GM11168 (cell line): ENCODE measurements around the gene HDAC10.

Experiments used
- in situ Hi-C: fragments of 300-500 bp; cut with MboI; formaldehyde crosslinking; loops from one replicate; pipeline ENCODE4 v1.12.0; 2022; ENCODE audit warnings: low sequenced_read_pairs; ENCODE audit not compliant: unreplicated experiment

The HDAC10 gene

GRCh38 chr22:50222508-50222907, 28.6 kb downstream of the HDAC10 start:
- in situ Hi-C loops, result no loop called here

DNA sequence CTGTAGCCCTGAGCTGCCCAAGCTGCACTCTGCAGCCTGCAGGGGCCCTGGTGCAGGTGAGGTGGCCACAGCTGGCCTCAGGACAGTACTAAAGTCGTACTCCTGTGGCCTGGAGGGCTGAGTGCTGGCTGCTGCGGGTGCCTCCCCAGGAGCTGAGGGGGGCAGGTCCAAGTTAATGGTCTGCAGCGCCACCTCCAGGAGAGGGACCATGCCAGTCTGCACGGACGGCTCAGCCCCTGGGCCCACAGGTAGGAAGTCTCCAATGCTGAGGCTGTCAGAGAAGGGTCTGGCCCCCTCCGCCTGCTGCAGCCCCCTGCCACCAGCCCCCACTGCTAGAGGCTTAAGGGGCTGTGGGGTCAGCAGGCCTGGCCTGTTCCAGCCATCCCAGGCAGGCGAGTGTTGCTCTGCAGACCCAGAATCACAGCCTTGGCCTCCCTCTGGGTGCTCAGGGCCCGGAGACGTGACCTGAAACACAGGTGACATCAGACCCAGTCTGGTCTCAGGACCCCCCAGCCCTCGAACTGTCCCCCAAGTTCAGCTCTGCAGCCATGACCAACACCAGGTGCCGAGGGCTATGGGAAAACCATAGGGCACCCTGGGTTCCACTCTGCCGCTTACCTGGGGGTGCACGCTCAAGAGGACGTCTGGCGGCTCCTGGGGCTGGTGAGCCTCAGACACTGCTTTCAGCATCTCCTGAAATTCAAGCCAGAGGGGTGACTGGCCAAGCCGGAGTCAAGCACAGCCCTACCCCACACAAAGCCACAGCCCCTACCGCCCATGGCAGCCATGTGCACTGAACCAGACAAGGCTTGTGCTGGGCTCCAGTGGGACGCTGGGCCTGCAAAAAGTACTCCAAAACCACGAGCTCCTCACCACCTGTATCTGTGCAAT, 29.4 kb downstream of the HDAC10 start:
- in situ Hi-C loops, result no loop called here

- in situ Hi-C loops, result no loop called here
Measured at GRCh38 chr22:50220603-50221409, 30.3 kb downstream of the HDAC10 start.

DNA sequence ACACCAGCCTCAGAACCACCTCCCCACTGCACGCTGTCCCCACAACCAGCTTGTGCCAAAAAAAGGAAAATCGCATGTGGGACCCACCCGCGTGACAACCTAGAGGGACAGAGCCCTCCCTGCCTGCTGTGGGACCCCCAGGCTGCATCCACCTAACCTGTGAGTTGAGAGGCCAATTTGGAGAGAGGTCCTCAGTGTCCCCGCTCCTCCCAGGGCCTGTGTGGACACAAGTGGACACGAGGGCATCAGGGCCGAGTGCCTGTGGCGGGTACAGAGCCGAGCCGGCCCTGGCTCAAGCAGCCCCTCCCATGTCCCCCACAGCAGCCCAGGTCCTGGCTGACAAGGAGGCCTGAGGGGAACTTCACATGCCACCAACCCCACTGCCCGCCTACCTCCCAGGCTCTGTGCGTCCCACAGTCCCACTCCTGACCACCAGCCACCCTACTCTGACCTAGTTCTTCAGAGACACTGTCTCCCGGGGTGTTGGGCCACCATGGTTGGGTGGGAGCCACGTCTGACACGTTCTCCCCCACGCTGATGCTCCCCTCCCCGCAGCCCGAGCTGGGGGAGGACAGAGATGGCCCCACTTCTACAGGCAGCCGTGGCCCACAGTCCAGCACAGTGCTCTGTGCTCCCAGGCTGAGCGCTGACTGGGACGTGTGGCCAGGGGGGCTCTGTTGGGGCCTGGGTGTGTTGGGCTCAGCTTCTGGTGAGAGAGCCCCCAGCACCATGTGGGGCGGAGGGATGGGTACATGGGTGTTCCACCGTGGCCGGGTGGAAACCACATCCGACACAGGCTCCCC, 31.1 kb downstream of the HDAC10 start:
- in situ Hi-C loops, result no loop called here

DNA sequence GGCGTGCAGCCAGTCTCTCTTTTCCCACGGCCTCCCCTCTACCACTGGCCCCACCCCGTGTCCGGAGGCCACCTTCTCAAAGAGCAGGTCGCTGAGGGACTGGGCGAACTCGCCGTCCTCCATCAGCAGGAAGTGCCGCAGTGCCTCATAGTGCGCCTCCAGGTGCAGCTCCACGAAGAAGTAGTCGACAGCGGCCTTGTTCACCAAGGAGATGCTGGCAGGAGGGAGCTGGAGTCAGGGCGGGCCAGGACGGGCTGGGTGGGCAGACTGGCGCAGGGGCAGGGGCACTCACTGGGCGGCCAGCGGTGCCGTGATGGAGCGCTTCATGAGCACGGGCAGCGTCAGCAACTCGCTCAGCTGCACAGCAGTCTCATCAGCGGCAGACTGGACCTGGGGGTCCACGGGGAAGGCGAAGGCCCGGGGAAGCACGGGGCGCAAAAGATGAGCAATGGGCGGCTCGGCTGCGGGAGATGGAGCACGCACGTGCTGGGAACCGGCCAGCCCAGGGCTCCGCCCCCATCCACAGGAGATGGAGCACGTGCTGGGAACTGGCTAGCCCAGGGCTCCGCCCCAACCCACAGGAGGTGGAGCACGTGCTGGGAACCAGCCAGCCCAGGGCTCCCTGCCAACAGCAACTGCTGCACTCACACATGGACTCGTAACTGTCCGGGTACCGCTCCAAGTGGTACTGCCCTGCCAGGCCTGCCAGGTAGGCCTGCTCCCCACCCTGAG, 31.9 kb downstream of the HDAC10 start:
- in situ Hi-C loops, result no loop called here

- in situ Hi-C loops, result no loop called here
Measured at GRCh38 chr22:50218153-50218995, 32.7 kb downstream of the HDAC10 start.

DNA sequence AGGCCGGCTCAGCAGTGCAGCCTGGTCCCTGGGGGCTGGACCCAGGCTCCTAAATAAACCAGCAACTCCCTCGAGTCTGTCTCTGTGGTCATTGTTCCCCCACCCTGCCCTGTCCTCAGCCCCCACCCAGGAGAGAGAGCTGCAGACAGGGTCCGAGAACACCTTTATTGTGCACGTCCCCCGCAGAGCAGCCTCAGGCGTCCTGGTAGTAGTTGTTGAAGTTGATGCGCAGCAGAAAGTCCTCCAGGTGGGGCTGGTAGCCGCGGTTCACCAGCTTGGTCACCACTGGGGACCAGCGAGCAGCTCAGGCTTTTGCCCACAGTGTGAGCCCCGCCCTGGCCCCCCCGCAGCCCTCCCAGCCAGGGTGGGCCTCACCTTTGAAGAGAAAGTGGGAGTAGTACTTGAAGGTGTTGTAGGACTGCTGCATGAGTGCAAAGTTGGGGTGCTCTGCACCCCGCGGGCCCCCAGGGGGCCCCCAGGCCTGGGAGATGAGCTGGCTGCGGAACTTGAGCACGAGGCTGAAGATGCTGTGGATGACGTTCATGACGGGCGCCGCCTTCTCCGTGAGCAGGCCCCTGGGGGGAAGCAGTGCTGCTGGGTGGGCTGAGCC, 33.4 kb downstream of the HDAC10 start:
- in situ Hi-C loops, result no loop called here

- in situ Hi-C loops, result no loop called here
Measured at GRCh38 chr22:50216684-50217520, 34.2 kb downstream of the HDAC10 start.

DNA sequence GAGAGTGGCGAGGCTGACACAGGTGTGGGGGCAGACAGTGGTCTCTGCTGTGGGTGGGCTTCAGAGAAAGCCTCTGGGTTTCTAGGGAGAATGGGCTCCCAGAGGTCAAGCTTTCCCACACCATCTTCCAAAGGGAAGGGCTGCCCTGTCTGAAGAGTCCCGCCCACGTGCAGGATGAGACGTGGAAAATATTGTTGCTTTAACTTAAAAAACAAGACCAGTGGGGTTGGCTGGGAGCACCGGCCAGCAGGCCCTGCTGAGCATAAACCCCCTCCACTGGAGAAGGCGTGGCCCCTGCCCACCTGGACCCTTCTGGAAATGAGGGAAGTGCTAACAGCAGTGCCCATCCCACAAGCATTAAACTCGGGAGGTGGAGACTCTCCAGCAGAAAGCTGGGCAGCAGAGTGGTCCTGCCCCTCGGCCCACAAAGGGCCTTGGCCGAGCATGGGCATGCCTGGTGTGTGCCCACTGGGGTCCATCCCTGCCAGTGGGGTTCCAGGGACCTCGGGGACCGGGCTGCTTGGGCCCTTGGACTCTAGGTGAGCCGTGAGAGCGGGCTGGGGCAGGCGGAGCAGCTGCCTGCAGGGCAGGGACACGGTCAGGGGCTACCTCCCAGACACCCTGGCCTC, 34.9 kb downstream of the HDAC10 start:
- in situ Hi-C loops, result no loop called here

DNA sequence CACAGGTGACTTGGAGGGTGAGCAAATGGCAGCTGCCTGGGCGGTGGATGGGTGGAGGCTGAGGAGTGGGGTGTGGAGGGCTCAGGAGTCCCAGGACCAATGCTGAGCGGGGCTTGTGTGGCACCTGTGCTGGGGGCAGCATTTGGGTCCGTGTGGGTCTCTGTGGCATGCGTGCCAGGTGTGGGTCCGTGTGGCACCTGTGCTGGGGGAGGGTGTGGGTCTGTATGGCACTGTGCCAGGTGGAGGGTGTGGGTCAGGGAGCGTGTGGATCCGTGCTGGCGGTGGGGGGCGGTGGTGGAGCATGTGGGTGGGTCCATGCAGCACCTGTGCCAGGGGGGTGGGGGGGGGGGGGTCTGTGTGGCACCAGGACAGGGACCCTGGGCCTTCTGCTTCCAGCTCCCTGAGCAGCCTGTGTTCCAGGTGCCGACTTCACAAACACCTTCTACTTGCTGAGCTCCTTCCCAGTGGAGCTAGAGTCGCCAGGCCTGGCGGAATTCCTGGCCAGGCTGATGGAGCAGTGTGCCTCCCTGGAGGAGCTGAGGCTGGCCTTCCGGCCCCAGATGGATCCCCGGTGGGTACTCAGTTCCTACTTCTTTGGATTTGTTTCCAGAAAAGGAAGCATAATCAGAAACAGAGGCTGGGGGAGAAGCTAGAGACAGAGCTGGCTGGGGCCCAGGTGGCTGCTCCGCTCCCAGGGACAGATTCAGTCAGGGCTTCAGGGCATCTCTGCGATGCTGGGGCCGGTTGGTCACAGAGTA, 35.6 kb downstream of the HDAC10 start:
- in situ Hi-C loops, result no loop called here

- in situ Hi-C loops, result loop anchor here (5.0 kb wide), 1 partner anchor 61 kb away; no protein-coding TSS in a partner anchor
Measured at GRCh38 chr22:50213263-50213662, 37.8 kb downstream of the HDAC10 start.

- in situ Hi-C loops, result loop anchor here (5.0 kb wide), 1 partner anchor 59 kb away; no protein-coding TSS in a partner anchor
Measured at GRCh38 chr22:50211147-50211546, 39.9 kb downstream of the HDAC10 start.

DNA sequence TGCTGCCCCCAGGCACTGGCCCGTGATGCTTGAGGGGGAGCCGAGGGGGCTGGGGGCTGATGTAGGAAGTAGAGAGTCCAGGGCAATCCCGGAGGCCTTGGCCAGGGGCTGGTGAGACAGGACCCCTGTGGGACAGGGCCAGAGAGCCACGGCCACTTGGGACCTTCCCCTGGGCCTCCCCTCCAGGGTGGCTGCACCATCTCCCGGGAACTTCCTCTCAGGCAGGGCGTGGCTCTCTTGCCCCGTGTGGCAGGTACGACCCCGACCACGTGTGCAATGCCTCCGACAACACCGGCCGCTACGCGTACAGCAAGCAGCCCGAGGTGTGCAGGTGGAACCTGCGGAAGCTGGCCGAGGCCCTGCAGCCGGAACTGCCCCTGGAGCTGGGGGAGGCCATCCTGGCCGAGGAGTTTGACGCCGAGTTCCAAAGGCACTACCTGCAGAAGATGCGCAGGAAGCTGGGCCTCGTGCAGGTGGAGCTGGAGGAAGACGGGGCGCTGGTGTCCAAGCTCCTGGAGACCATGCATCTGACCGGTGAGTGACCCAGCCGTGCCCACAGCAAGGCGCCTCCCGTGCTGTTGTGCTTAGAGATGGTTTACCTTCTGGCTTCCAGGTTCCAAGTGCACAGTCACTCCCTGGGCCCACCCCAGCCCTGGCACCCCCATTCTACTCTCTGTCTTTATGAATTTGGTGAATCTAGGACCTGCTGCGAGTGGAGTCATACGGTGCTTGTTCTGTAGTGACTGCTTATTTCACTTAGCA, 40.5 kb downstream of the HDAC10 start:
- in situ Hi-C loops, result loop anchor here (5.0 kb wide), 1 partner anchor 58 kb away; no protein-coding TSS in a partner anchor

DNA sequence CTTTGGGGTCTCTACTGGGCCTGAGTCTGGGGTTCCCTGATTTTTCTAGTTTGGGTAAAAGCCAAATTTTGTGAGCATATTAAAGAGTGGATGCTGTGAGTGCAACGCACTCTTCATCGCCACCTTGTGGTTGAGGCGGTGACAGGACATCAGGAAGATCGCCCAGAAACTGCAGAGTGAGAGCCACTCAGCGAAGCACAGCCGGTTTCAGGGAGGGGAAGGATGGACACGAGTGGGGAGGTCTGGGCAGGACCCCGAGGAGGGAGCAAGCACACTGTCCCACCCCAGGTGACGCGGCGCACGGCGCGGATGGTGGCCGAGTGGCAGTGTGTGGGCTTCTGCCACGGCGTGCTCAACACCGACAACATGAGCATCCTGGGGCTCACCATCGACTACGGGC, 41.2 kb downstream of the HDAC10 start:
- in situ Hi-C loops, result loop anchor here (5.0 kb wide), 1 partner anchor 58 kb away; no protein-coding TSS in a partner anchor
